IMR-90 (cell line): ENCODE data around the gene B3GALT6. TPM values are rescaled to one million over a fixed set of nuclear protein-coding genes. Genes with fewer than 3 reads are reported as not detected.

Experiments used
- ATAC-seq: fragments of 200-7000 bp; cut with Tn5 transposase; 2 replicates; pipeline ENCODE4 v1.9.1; 2020; ENCODE audit warnings: low read depth, mild to moderate bottlenecking, moderate library complexity
- BruUV-seq: library from RNA; stranded (reverse); fragments of 400-500 nt; replicated peaks from 2 replicates; lab custom pipeline; 2021; lab: Mats Ljungman, UMichigan
- CTCF ChIA-PET: fragments of 300-600 bp; formaldehyde crosslinking; extraction: SDS; loops from one replicate; lab custom pipeline; 2021; ENCODE audit warnings: antibody characterized with exemption; lab: Yijun Ruan, JAX
- POLR2A ChIA-PET: fragments of 300-600 bp; sonication (Branson Sonifier 250); formaldehyde crosslinking; loops from one replicate; lab custom pipeline; 2022; ENCODE audit warnings: antibody characterized with exemption; ENCODE audit not compliant: unreplicated experiment; lab: Charles Lee
- DNase-seq: peaks from one replicate; pipeline ENCODE4 v3.0.0; 2013
- H2AFZ ChIP-seq: replicated peaks from 2 replicates; pipeline ENCODE3; 2013; ENCODE audit warnings: low read length, mild to moderate bottlenecking; ENCODE audit not compliant: poor library complexity
- H2AK5ac ChIP-seq: 2 replicates; pipeline ENCODE4 v1.6.1; 2013; ENCODE audit warnings: low read depth, low read length, inconsistent platforms
- H2AK9ac ChIP-seq: replicated peaks from 2 replicates; pipeline ENCODE3; 2013; ENCODE audit warnings: mild to moderate bottlenecking, low read depth, low read length, moderate library complexity; ENCODE audit not compliant: poor library complexity
- H2BK120ac ChIP-seq: 2 replicates; pipeline ENCODE4 v1.6.1; 2013; ENCODE audit warnings: low read depth, low read length, inconsistent platforms
- H2BK15ac ChIP-seq: 3 replicates; pipeline ENCODE4 v1.6.1; 2013; ENCODE audit warnings: low read depth, low read length, inconsistent platforms
- H2BK20ac ChIP-seq: 2 replicates; pipeline ENCODE4 v1.6.1; 2013; ENCODE audit warnings: low read depth, mild to moderate bottlenecking, inconsistent platforms, low read length, moderate library complexity
- H2BK5ac ChIP-seq: 2 replicates; pipeline ENCODE4 v1.6.1; 2013; ENCODE audit warnings: mild to moderate bottlenecking, low read depth, low read length, inconsistent platforms; ENCODE audit not compliant: poor library complexity, severe bottlenecking
- H3K14ac ChIP-seq: replicated peaks from 2 replicates; pipeline ENCODE4 v1.6.1; 2013; ENCODE audit warnings: low read depth, low read length, inconsistent platforms
- H3K18ac ChIP-seq: 2 replicates; pipeline ENCODE4 v1.6.1; 2013; ENCODE audit warnings: low read depth, low read length, control low read depth
- H3K23ac ChIP-seq: 2 replicates; pipeline ENCODE4 v1.6.1; 2013; ENCODE audit warnings: low read depth, low read length, inconsistent platforms
- H3K27ac ChIP-seq: 2 replicates; pipeline ENCODE4 v1.5.1; 2013; ENCODE audit warnings: mild to moderate bottlenecking, control low read depth, low read length; ENCODE audit not compliant: insufficient read depth
- H3K27me3 ChIP-seq: 2 replicates; pipeline ENCODE4 v1.6.1; 2013; ENCODE audit warnings: low read length; ENCODE audit not compliant: control insufficient read depth, insufficient read depth
- H3K36me3 ChIP-seq: 2 replicates; pipeline ENCODE4 v1.6.1; 2013; ENCODE audit warnings: low read length, mixed read lengths; ENCODE audit not compliant: control insufficient read depth, insufficient read depth
- H3K4ac ChIP-seq: 2 replicates; pipeline ENCODE4 v1.6.1; 2013; ENCODE audit warnings: low read depth, low read length, inconsistent platforms
- H3K4me1 ChIP-seq: 2 replicates; pipeline ENCODE4 v1.6.1; 2013; ENCODE audit warnings: low read length, mixed read lengths; ENCODE audit not compliant: control insufficient read depth, insufficient read depth
- H3K4me2 ChIP-seq: 2 replicates; pipeline ENCODE4 v1.6.1; 2013; ENCODE audit warnings: low read depth, mild to moderate bottlenecking, control low read depth, low read length, moderate library complexity
- H3K4me3 ChIP-seq: 2 replicates; pipeline ENCODE4 v1.5.1; 2013; ENCODE audit warnings: low read depth, mild to moderate bottlenecking, control low read depth, low read length, moderate library complexity; ENCODE audit not compliant: insufficient read depth
- H3K56ac ChIP-seq: 2 replicates; pipeline ENCODE4 v1.6.1; 2013; ENCODE audit warnings: low read length, inconsistent platforms; ENCODE audit not compliant: insufficient read depth; ENCODE audit errors: extremely low read depth
- H3K79me1 ChIP-seq, 2 experiments: 2 replicates each; pipeline ENCODE4 v1.6.1; 2013; ENCODE audit warnings: low read length in 2 of 2, inconsistent platforms in 1 of 2, low read depth in 1 of 2
- H3K9ac ChIP-seq: 2 replicates; pipeline ENCODE4 v1.6.1; 2013; ENCODE audit warnings: low read depth, low read length, control low read depth
- H3K9me1 ChIP-seq: 2 replicates; pipeline ENCODE4 v1.6.1; 2013; ENCODE audit warnings: low read length, inconsistent platforms; ENCODE audit not compliant: insufficient read depth
- H3K9me3 ChIP-seq: 2 replicates; pipeline ENCODE4 v1.6.1; 2013; ENCODE audit warnings: low read length; ENCODE audit not compliant: control insufficient read depth, insufficient read depth
- H4K20me1 ChIP-seq: 2 replicates; pipeline ENCODE4 v1.6.1; 2013; ENCODE audit warnings: low read length, inconsistent platforms; ENCODE audit not compliant: insufficient read depth
- H4K5ac ChIP-seq: 2 replicates; pipeline ENCODE4 v1.6.1; 2013; ENCODE audit warnings: mild to moderate bottlenecking, low read depth, low read length, control low read depth
- H4K8ac ChIP-seq, 2 experiments: 2 replicates each; pipeline ENCODE4 v1.6.1; 2013; ENCODE audit warnings: low read depth in 2 of 2, low read length in 2 of 2, control low read depth in 1 of 2, inconsistent platforms in 1 of 2
- H4K91ac ChIP-seq: 2 replicates; pipeline ENCODE4 v1.6.1; 2013; ENCODE audit warnings: low read depth, low read length, inconsistent platforms; ENCODE audit not compliant: insufficient read depth
- CHD1 ChIP-seq: IDR thresholded peaks from 2 replicates; pipeline ENCODE4 v1.6.1; 2012; ENCODE audit warnings: low read depth, low read length, improper control_type of control experiment
- CTCF ChIP-seq: conservative IDR thresholded peaks from 2 replicates; pipeline ENCODE4 v1.5.1; 2012; ENCODE audit warnings: mild to moderate bottlenecking, low read depth, low read length, improper control_type of control experiment
- MAZ ChIP-seq: IDR thresholded peaks from 2 replicates; pipeline ENCODE4 v1.6.1; 2012; ENCODE audit warnings: low read depth, mild to moderate bottlenecking, low read length, improper control_type of control experiment, moderate library complexity, borderline replicate concordance
- NFE2L2 ChIP-seq: fragments of 150-350 bp; IDR thresholded peaks from 2 replicates; pipeline ENCODE4 v1.6.1; 2016; ENCODE audit warnings: low read depth, mild to moderate bottlenecking, low read length
- RAD21 ChIP-seq: IDR thresholded peaks from 2 replicates; pipeline ENCODE4 v1.6.1; 2012; ENCODE audit warnings: low read length, improper control_type of control experiment
- RCOR1 ChIP-seq: IDR thresholded peaks from 2 replicates; pipeline ENCODE4 v1.6.1; 2012; ENCODE audit warnings: mild to moderate bottlenecking, low read length, improper control_type of control experiment; ENCODE audit not compliant: insufficient replicate concordance
- SMC3 ChIP-seq: fragments of 150-350 bp; IDR thresholded peaks from 2 replicates; pipeline ENCODE4 v1.6.1; 2016; ENCODE audit warnings: low read depth, mild to moderate bottlenecking, antibody characterized with exemption, low read length, moderate library complexity
- USF2 ChIP-seq: fragments of 150-350 bp; IDR thresholded peaks from 2 replicates; pipeline ENCODE4 v1.6.1; 2017; ENCODE audit warnings: mild to moderate bottlenecking, antibody characterized with exemption, low read length, low read depth
- WGBS, 2 experiments: methylation state at CpG; one replicate each; pipeline versions ENCODE4 v1.1.5 to v1.1.7; 2013; ENCODE audit warnings: missing lambda C conversion rate in 2 of 2; ENCODE audit not compliant: insufficient read length in 1 of 2; ENCODE audit errors: extremely low coverage in 2 of 2; 5-methylcytosine and 5-hydroxymethylcytosine counted together
- dilution Hi-C: fragments of 300-500 bp; cut with HindIII; formaldehyde crosslinking; loops from one replicate; pipeline ENCODE4 v1.14.3; 2018; ENCODE audit warnings: low sequenced_read_pairs; ENCODE audit not compliant: unreplicated experiment
- in situ Hi-C: fragments of 300-500 bp; cut with MboI; formaldehyde crosslinking; loops from 3 replicates; pipeline ENCODE4 v1.14.3; 2019; ENCODE audit warnings: low sequenced_read_pairs, inconsistent platforms, mixed read lengths
- intact Hi-C: fragments of 100-400 bp; cut with micrococcal nuclease; formaldehyde crosslinking; loops from 2 replicates; pipeline ENCODE4 v1.10.0; 2022
- polyA plus RNA-seq, 3 experiments: library from polyadenylated mRNA; depleted of rRNA; stranded (reverse); fragments of >200 nt; gene quantifications; 2 replicates each; pipeline ENCODE4 v1.2.3, GENCODE V29; 2012; ENCODE audit warnings: low replicate concordance in 1 of 3
- total RNA-seq: library from RNA; depleted of rRNA; stranded (reverse); fragments of >200 nt; gene quantifications from 2 replicates; pipeline ENCODE4 v1.2.3, GENCODE V29; 2012

B3GALT6 gene
- total and polyA plus RNA-seq, 2 of the 4 experiments (the other 2 are of a cell fraction): 12.2 to 23.0 TPM

- no peak for TF ChIP-seq CTCF
Observed at GRCh38 chr1:1198423-1199140, 33.5 kb upstream of the B3GALT6 start (continued).

GRCh38 chr1:1199141-1199960 lies 32.7 kb upstream of the B3GALT6 start:
- Histone ChIP-seq H2BK120ac (no peak overlapping the region), H4K8ac (no peak overlapping the region), H4K5ac (no peak overlapping the region), H3K4me2 (no peak overlapping the region), H4K20me1 (no peaks in the 10 kb centered on the region), H3K36me3 (no peaks in the 10 kb centered on the region), H2AK5ac (no peak overlapping the region), H3K27me3 (no peaks in the 10 kb centered on the region; the same call in 1 of the 2 replicates), H3K9me1 (no peaks in the 10 kb centered on the region), H3K27ac (no peak overlapping the region), H3K23ac (no peak overlapping the region), H3K9ac (no peak overlapping the region), H3K4ac (no peak overlapping the region), H3K79me1 (no peaks in the 10 kb centered on the region), H2AK9ac (no peak overlapping the region), H3K4me3 (no peak overlapping the region), H2BK5ac (no peak overlapping the region), H3K56ac (no peak overlapping the region), H2BK20ac (no peak overlapping the region), H3K9me3 (peaks cover 11% of the 10 kb centered on the region), H3K4me1 (no peaks in the 10 kb centered on the region), H4K91ac (no peak overlapping the region), H3K14ac (no peak overlapping the region), H2AFZ (no peak overlapping the region), H3K18ac (no peak overlapping the region), H2BK15ac (no peak overlapping the region)
- intact Hi-C loops (no loop called here), in situ Hi-C loops (no loop called here), dilution Hi-C loops (no loop called here)
- DNase-seq (no peak), ATAC-seq (no peak)
- ChIA-PET POLR2A (no interaction called here), CTCF (no interaction called here)
- WGBS, 2 experiments: 83% methylated on average over 11 of the region's 22 CpGs; no CpG with 5 or more reads in 1 of the 2 experiments
- BruUV-seq: no TSS peak
- TF ChIP-seq CTCF: no peak
- no peak for TF ChIP-seq SMC3
- no peak for TF ChIP-seq CHD1
- no peak for TF ChIP-seq USF2
- no peak for TF ChIP-seq RCOR1
- TF ChIP-seq NFE2L2: no peak
- no peak for TF ChIP-seq MAZ
- TF ChIP-seq RAD21: no peak
